ENCODE results near the gene WDR72.

Gene WDR72

GRCh38 chr15:53534105-53534839 is 225.2 kb downstream of the WDR72 start:
- DNase-seq (ENCODE audit: low read depth), result no peak

- no peak for DNase-seq (ENCODE audit: low read depth)
Measured at GRCh38 chr15:53530761-53531160, 228.7 kb downstream of the WDR72 start.

- DNase-seq (ENCODE audit: low read depth), result no peak
Measured at GRCh38 chr15:53527996-53528395, 231.5 kb downstream of the WDR72 start.

- DNase-seq (ENCODE audit: low read depth), result no peak
Measured at GRCh38 chr15:53525894-53526293, 233.6 kb downstream of the WDR72 start.

- no peak for DNase-seq (ENCODE audit: low read depth)
Measured at GRCh38 chr15:53522991-53523390, 236.5 kb downstream of the WDR72 start.

GRCh38 chr15:53520996-53521395 is 238.5 kb downstream of the WDR72 start:
- no peak for DNase-seq (ENCODE audit: low read depth)

- DNase-seq (ENCODE audit: low read depth), result no peak
Measured at GRCh38 chr15:53513431-53513830, 246.0 kb downstream of the WDR72 start.

GRCh38 chr15:53512029-53512428 is 247.4 kb downstream of the WDR72 start:
- DNase-seq (ENCODE audit: low read depth), result no peak

- no peak for DNase-seq (ENCODE audit: low read depth)
Measured at GRCh38 chr15:53511175-53511574, 248.3 kb downstream of the WDR72 start.

- no peak for DNase-seq (ENCODE audit: low read depth)
Measured at GRCh38 chr15:53506370-53506769, 253.1 kb downstream of the WDR72 start.

- no peak for DNase-seq (ENCODE audit: low read depth)
Measured at GRCh38 chr15:53498996-53499395, 260.5 kb downstream of the WDR72 start.

GRCh38 chr15:53490341-53490740 is 269.1 kb downstream of the WDR72 start:
- DNase-seq (ENCODE audit: low read depth), result no peak

GRCh38 chr15:53482055-53482454 is 277.4 kb downstream of the WDR72 start:
- no peak for DNase-seq (ENCODE audit: low read depth)

- no peak for DNase-seq (ENCODE audit: low read depth)
Measured at GRCh38 chr15:53477981-53478766, 281.3 kb downstream of the WDR72 start.

GRCh38 chr15:53473886-53474285 is 285.6 kb downstream of the WDR72 start:
- no peak for DNase-seq (ENCODE audit: low read depth)

- no peak for DNase-seq (ENCODE audit: low read depth)
Measured at GRCh38 chr15:53473435-53473834, 286.0 kb downstream of the WDR72 start.

- no peak for DNase-seq (ENCODE audit: low read depth)
Measured at GRCh38 chr15:53472883-53473282, 286.6 kb downstream of the WDR72 start.

GRCh38 chr15:53472210-53472609 is 287.3 kb downstream of the WDR72 start:
- DNase-seq (ENCODE audit: low read depth), result no peak

GRCh38 chr15:53470743-53471142 is 288.7 kb downstream of the WDR72 start:
- no peak for DNase-seq (ENCODE audit: low read depth)

GRCh38 chr15:53469422-53469821 is 290.0 kb downstream of the WDR72 start:
- DNase-seq (ENCODE audit: low read depth), result no peak

Measured in amniotic epithelial cell (primary cell).